Measurements from ENCODE around the gene AKAP8. TPM values are rescaled to one million over a fixed set of nuclear protein-coding genes. Genes with fewer than 3 reads are reported as not detected.
"Not testable (repeated sequence)": the region's sequence is repeated elsewhere in the genome, so short reads cannot be mapped to it uniquely, and the experiment has no call there.

Gene AKAP8
- total and polyA plus RNA-seq, 9 donors = 16.4 to 22.9 (median 18.8) TPM

DNA sequence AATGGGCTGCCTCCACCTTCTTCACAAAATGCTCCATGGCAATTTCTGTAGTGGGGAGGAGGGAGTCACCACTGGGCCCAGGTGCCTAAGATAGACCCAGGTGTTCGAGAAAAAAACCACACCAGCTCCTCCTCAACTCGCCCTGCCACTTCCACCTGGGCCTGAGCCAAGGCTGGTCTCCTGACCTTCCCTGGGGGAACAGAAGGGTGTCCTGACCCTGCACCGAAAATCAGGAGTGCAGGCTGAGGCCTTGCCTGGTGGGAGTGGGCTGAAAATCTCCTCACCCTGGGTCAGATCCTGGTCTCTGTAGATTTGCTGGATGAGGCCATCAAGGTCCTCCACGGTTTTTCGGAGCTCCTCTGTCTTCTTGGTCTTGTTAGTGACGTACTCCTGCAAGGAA is 17.6 kb upstream of the AKAP8 start:
- peaks cover 68% of the 10 kb centered on the region for H3K36me3 ChIP-seq (ENCODE audit: control insufficient read depth, insufficient read depth, low read length)
- no peak for DNase-seq
- no peaks in the 10 kb centered on the region for H3K9me3 ChIP-seq (replicated peaks; ENCODE audit: control insufficient read depth, low read depth, low read length)
- no peak overlapping the region for H3K27ac ChIP-seq (ENCODE audit: low read length)
- H3K4me3 ChIP-seq (ENCODE audit: low read length) = no peak overlapping the region
- WGBS (ENCODE audit: insufficient coverage) = 96% methylated on average over 5 of the region's 6 CpGs
- peaks cover 5% of the 10 kb centered on the region for H3K4me1 ChIP-seq (ENCODE audit: control insufficient read depth, insufficient read depth, low read length)
- no peaks in the 10 kb centered on the region for H3K27me3 ChIP-seq (ENCODE audit: control insufficient read depth, insufficient read depth, low read length)

- Histone ChIP-seq H3K4me3 (ENCODE audit: low read length) (no peak overlapping the region), H3K36me3 (ENCODE audit: control insufficient read depth, insufficient read depth, low read length) (peaks cover 71% of the 10 kb centered on the region), H3K27ac (ENCODE audit: low read length) (no peak overlapping the region), H3K4me1 (ENCODE audit: control insufficient read depth, insufficient read depth, low read length) (no peaks in the 10 kb centered on the region), H3K9me3 (replicated peaks; ENCODE audit: control insufficient read depth, low read depth, low read length) (no peaks in the 10 kb centered on the region), H3K27me3 (ENCODE audit: control insufficient read depth, insufficient read depth, low read length) (no peaks in the 10 kb centered on the region)
- 95% methylated on average over 3 of the region's 3 CpGs for WGBS (ENCODE audit: insufficient coverage)
- no peak for DNase-seq
Measured at GRCh38 chr19:15396436-15396835, 16.8 kb upstream of the AKAP8 start.

- WGBS (ENCODE audit: insufficient coverage) = 97% methylated on average over 15 of the region's 17 CpGs
- not testable (repeated sequence) for H3K9me3 ChIP-seq (replicated peaks; ENCODE audit: control insufficient read depth, low read depth, low read length); H3K27ac ChIP-seq (ENCODE audit: low read length); H3K27me3 ChIP-seq (ENCODE audit: control insufficient read depth, insufficient read depth, low read length); DNase-seq; H3K4me3 ChIP-seq (ENCODE audit: low read length); H3K4me1 ChIP-seq (ENCODE audit: control insufficient read depth, insufficient read depth, low read length)
- peaks cover 59% of the 10 kb centered on the region for H3K36me3 ChIP-seq (ENCODE audit: control insufficient read depth, insufficient read depth, low read length)
Measured at GRCh38 chr19:15395251-15395650, 15.7 kb upstream of the AKAP8 start.

- H3K4me3 ChIP-seq (ENCODE audit: low read length) = no peak overlapping the region
- no peaks in the 10 kb centered on the region for H3K27me3 ChIP-seq (ENCODE audit: control insufficient read depth, insufficient read depth, low read length)
- no peak for DNase-seq
- H3K27ac ChIP-seq (ENCODE audit: low read length) = no peak overlapping the region
- H3K9me3 ChIP-seq (replicated peaks; ENCODE audit: control insufficient read depth, low read depth, low read length) = no peaks in the 10 kb centered on the region
- WGBS (ENCODE audit: insufficient coverage) = 71% methylated on average over 1 of the region's 5 CpGs
- H3K36me3 ChIP-seq (ENCODE audit: control insufficient read depth, insufficient read depth, low read length) = peaks cover 51% of the 10 kb centered on the region
- no peaks in the 10 kb centered on the region for H3K4me1 ChIP-seq (ENCODE audit: control insufficient read depth, insufficient read depth, low read length)
Measured at GRCh38 chr19:15394426-15394825, 14.8 kb upstream of the AKAP8 start.

GRCh38 chr19:15393963-15394362 is 14.4 kb upstream of the AKAP8 start:
- peaks cover 46% of the 10 kb centered on the region for H3K36me3 ChIP-seq (ENCODE audit: control insufficient read depth, insufficient read depth, low read length)

GRCh38 chr19:15390814-15391213 is 11.2 kb upstream of the AKAP8 start:
- H3K27ac ChIP-seq (ENCODE audit: low read length) = no peak overlapping the region
- H3K27me3 ChIP-seq (ENCODE audit: control insufficient read depth, insufficient read depth, low read length) = no peaks in the 10 kb centered on the region
- H3K4me1 ChIP-seq (ENCODE audit: control insufficient read depth, insufficient read depth, low read length) = no peaks in the 10 kb centered on the region
- H3K4me3 ChIP-seq (ENCODE audit: low read length) = no peak overlapping the region
- no CpG with 5 or more reads among the region's 2 CpGs for WGBS (ENCODE audit: insufficient coverage)
- no peaks in the 10 kb centered on the region for H3K9me3 ChIP-seq (replicated peaks; ENCODE audit: control insufficient read depth, low read depth, low read length)
- DNase-seq = no peak
- peaks cover 23% of the 10 kb centered on the region for H3K36me3 ChIP-seq (ENCODE audit: control insufficient read depth, insufficient read depth, low read length)

More at GRCh38 chr19:15393963-15394362, 14.4 kb upstream of the AKAP8 start:
- H3K9me3 ChIP-seq (replicated peaks; ENCODE audit: control insufficient read depth, low read depth, low read length) = no peaks in the 10 kb centered on the region
- DNase-seq = no peak
- no peak overlapping the region for H3K27ac ChIP-seq (ENCODE audit: low read length)
- H3K27me3 ChIP-seq (ENCODE audit: control insufficient read depth, insufficient read depth, low read length) = no peaks in the 10 kb centered on the region
- H3K4me1 ChIP-seq (ENCODE audit: control insufficient read depth, insufficient read depth, low read length) = no peaks in the 10 kb centered on the region
- no peak overlapping the region for H3K4me3 ChIP-seq (ENCODE audit: low read length)

- peaks cover 16% of the 10 kb centered on the region for H3K4me1 ChIP-seq (ENCODE audit: control insufficient read depth, insufficient read depth, low read length)
- H3K27ac ChIP-seq (ENCODE audit: low read length) = no peak overlapping the region
- H3K36me3 ChIP-seq (ENCODE audit: control insufficient read depth, insufficient read depth, low read length) = peaks cover 12% of the 10 kb centered on the region
- no peaks in the 10 kb centered on the region for H3K9me3 ChIP-seq (replicated peaks; ENCODE audit: control insufficient read depth, low read depth, low read length)
- WGBS (ENCODE audit: insufficient coverage) = 80% methylated on average over 1 of the region's 6 CpGs
- H3K4me3 ChIP-seq (ENCODE audit: low read length) = no peak overlapping the region
- no peaks in the 10 kb centered on the region for H3K27me3 ChIP-seq (ENCODE audit: control insufficient read depth, insufficient read depth, low read length)
- no peak for DNase-seq
Measured at GRCh38 chr19:15381864-15382263, 2.3 kb upstream of the AKAP8 start.

DNA sequence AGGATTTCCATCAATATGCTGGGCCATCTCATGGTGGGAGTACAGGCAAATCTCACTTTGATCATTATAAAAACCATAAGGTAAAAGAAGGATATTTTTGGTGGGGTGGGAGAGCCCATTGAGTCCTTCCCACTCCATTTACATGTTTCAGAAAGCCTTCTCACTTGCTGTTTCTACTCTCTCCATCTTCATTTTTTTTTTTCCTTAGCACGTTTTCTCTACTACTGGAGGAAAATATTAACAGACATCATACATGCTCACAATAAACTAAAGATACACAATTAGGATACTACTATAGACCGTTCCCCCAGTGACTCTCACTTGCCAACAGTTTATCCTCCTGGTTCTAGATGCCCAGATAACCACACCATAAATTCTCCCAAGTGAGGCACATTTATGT is 1.8 kb upstream of the AKAP8 start:
- Histone ChIP-seq H3K9me3 (replicated peaks; ENCODE audit: control insufficient read depth, low read depth, low read length) (no peaks in the 10 kb centered on the region), H3K27me3 (ENCODE audit: control insufficient read depth, insufficient read depth, low read length) (no peaks in the 10 kb centered on the region), H3K36me3 (ENCODE audit: control insufficient read depth, insufficient read depth, low read length) (peaks cover 8% of the 10 kb centered on the region), H3K4me1 (ENCODE audit: control insufficient read depth, insufficient read depth, low read length) (peaks cover 18% of the 10 kb centered on the region), H3K4me3 (ENCODE audit: low read length) (no peak overlapping the region), H3K27ac (ENCODE audit: low read length) (no peak overlapping the region)
- no peak for DNase-seq
- 73% methylated on average over 2 of the region's 2 CpGs for WGBS (ENCODE audit: insufficient coverage)

DNA sequence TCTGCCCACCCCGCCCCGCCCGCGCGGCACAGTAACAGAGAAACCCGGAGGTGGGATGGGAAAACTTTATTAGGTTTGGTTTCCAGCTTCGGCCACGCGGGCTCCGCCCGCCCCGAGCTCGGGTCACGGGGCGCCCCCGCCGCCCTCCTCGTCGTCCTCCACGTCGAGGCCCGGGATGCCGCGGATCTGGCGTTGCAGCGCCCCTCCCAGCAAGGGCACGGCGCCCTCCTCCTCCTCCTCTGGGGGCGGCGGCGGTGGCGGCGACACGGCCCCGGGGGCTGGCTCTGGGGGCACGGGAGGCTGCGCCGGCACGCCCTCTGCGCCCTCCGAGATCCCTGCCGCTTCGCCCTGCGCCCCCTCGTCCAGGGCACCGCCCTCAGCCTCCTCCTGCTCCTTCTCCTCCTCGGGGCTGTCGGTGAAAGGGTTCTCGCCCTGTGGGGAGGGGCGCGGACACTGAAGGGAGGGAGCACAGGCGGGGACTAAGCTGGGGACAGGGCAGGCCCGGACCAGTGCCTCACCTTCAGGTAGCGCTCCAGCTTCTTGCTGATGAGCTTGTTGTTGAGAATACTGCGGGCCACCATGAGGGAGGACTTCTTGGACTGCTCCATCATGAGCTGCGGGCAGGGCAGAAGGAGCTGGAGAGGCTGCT is 536 bp upstream of the AKAP8 start:
- WGBS (ENCODE audit: insufficient coverage) = under 1% methylated on average over 47 of the region's 56 CpGs
- Histone ChIP-seq H3K4me3 (ENCODE audit: low read length) (peak overlapping the region; percentile 37), H3K9me3 (replicated peaks; ENCODE audit: control insufficient read depth, low read depth, low read length) (no peaks in the 10 kb centered on the region), H3K36me3 (ENCODE audit: control insufficient read depth, insufficient read depth, low read length) (peaks cover 6% of the 10 kb centered on the region), H3K4me1 (ENCODE audit: control insufficient read depth, insufficient read depth, low read length) (peaks cover 18% of the 10 kb centered on the region), H3K27me3 (ENCODE audit: control insufficient read depth, insufficient read depth, low read length) (no peaks in the 10 kb centered on the region), H3K27ac (ENCODE audit: low read length) (no peak overlapping the region)
- peak; percentile 67 for DNase-seq

DNA sequence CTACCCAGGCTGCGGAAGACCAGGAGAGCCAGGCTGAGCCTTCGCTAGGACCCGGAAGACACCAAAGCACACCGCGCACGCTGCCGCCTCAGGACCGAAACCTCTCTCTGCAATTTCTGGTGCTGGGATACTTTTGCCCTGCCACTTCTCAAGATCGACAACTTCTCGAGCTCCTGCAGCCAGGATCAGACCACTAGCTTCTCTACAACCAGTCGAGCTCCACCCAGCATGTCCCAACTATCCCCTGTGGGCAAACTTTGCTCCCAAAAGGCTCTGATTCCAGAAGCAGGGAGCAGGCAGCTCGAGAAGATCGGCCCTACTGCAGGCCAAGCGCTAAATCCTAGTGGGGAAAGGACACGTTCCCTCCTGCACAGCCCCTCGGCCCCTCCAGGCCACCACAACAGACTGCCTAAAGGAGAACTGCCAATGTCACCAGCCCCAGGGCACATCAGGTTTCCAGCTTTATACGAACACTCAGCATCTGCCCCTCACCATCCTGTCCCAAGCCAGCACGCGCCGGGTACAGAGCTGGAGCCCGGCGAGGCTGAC is 979 bp downstream of the AKAP8 start:
- Histone ChIP-seq H3K27ac (ENCODE audit: low read length) (peak overlapping the region; percentile 97), H3K9me3 (replicated peaks; ENCODE audit: control insufficient read depth, low read depth, low read length) (no peaks in the 10 kb centered on the region), H3K27me3 (ENCODE audit: control insufficient read depth, insufficient read depth, low read length) (no peaks in the 10 kb centered on the region), H3K36me3 (ENCODE audit: control insufficient read depth, insufficient read depth, low read length) (peaks cover 15% of the 10 kb centered on the region), H3K4me1 (ENCODE audit: control insufficient read depth, insufficient read depth, low read length) (peaks cover 27% of the 10 kb centered on the region), H3K4me3 (ENCODE audit: low read length) (peak overlapping the region; percentile 94)
- 0% methylated on average over 22 of the region's 22 CpGs for WGBS (ENCODE audit: insufficient coverage)
- DNase-seq = peak; percentile 57
